Thoracic aorta (tissue), 2 donors: Measurements from ENCODE around the gene CACNA1I. TPM values are rescaled to one million over a fixed set of nuclear protein-coding genes. Genes with fewer than 3 reads are reported as not detected.

Experiments used
- ATAC-seq: fragments of 150-250 bp; one replicate; pipeline ENCODE4 v1.8.0; 2017; ENCODE audit warnings: low read depth; ENCODE audit not compliant: insufficient number of reproducible peaks, low FRiP score
- DNase-seq: peaks from one replicate; pipeline ENCODE4 v3.0.0-alpha.2; 2020; ENCODE audit warnings: low spot score
- H3K27ac ChIP-seq, 2 donors: fragments of 200-600 bp; sonication (generic); 1 replicate in 1 of 2; 2 replicates in 1 of 2; pipeline ENCODE4 v1.5.1; 2016; ENCODE audit warnings: mild to moderate bottlenecking in 2 of 2, moderate library complexity in 2 of 2
- H3K27me3 ChIP-seq: fragments of 200-600 bp; sonication (generic); replicated peaks from 2 replicates; pipeline ENCODE4 v1.6.0; 2016; ENCODE audit warnings: mild to moderate bottlenecking; ENCODE audit not compliant: insufficient read depth
- H3K36me3 ChIP-seq: fragments of 200-600 bp; sonication (generic); one replicate; pipeline ENCODE4 v1.5.1; 2016
- H3K4me1 ChIP-seq, 2 donors: fragments of 200-600 bp; sonication (generic); 1 replicate in 1 of 2; 2 replicates in 1 of 2; pipeline versions ENCODE4 v1.5.1 to v1.6.0; 2016; ENCODE audit warnings: low read depth in 2 of 2, mild to moderate bottlenecking in 1 of 2; ENCODE audit not compliant: control insufficient read depth in 1 of 2
- H3K4me3 ChIP-seq: fragments of 200-600 bp; sonication (generic); 2 replicates; pipeline ENCODE4 v1.5.1; 2016; ENCODE audit warnings: mild to moderate bottlenecking
- H3K9me3 ChIP-seq: fragments of 200-600 bp; sonication (generic); 2 replicates; pipeline ENCODE4 v1.5.1; 2016
- CTCF ChIP-seq: fragments of 200-600 bp; sonication (generic); IDR thresholded peaks from one replicate; pipeline ENCODE4 v1.5.1; 2019; ENCODE audit warnings: antibody characterized with exemption
- total RNA-seq, 2 donors: library from RNA; depleted of rRNA; stranded (reverse); fragments of >200 nt; gene quantifications; one replicate each; pipeline versions ENCODE4 v1.1.0 to v1.2.3, GENCODE V29; 2016

Gene CACNA1I
- total RNA-seq, 2 donors from 2014 or later: 0.14 to 0.21 TPM

GRCh38 chr22:39534092-39534506, 36.5 kb upstream of the CACNA1I start:
- Histone ChIP-seq H3K27ac (no peak overlapping the region), H3K36me3 (peaks cover 3% of the 10 kb centered on the region), H3K4me1 (peaks cover 21 to 37% of the 10 kb centered on the region in 2 donors), H3K9me3 (no peaks in the 10 kb centered on the region), H3K4me3 (no peak overlapping the region), H3K27me3 (no peaks in the 10 kb centered on the region)
- ATAC-seq: no peak
- DNase-seq: no peak
- TF ChIP-seq CTCF: no peak

DNA sequence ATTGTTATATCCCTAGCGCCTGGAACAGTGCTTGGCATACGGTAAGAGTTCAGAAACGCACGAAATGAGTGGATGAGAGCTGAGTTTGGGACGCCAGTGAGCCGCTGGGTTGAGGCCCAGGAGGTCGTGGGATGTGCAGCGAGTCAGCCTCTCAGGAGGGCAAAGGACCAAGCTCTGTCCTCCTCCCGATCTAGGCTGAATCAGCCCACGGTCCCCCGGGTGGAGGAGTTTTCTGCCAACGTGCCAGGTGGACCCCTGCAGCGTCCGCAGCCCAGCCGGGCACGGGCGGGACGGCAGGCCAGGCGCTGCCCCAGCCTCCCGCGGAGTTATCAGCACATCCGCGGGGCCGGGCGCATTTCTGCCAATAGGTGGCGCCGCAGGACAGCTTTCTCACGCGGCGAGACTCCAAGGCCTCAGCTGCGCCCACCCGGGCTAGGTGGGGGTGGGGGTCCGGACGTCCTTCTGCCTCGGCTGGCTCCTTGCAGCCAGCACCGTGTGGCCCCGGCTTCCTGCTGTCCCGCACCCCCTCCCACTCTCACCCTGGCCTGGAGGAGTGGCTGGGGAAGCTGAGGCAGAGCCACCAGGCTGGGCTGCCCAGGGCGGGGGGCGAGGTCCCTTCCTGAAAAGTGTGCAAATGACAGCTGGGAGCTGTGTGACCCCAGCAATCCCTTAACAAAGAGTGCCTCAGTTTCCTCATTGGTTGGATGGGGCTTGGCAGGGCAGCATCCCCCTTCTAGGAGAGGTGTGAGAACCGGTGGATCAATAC, 35.8 kb upstream of the CACNA1I start:
- H3K27me3 ChIP-seq: no peaks in the 10 kb centered on the region
- H3K4me3 ChIP-seq: no peak overlapping the region
- DNase-seq (no peak), ATAC-seq (no peak)
- H3K4me1 ChIP-seq: peaks cover 16 to 31% of the 10 kb centered on the region in 2 donors
- peaks cover 3% of the 10 kb centered on the region for H3K36me3 ChIP-seq
- no peak overlapping the region for H3K27ac ChIP-seq
- H3K9me3 ChIP-seq: no peaks in the 10 kb centered on the region
- TF ChIP-seq CTCF: peak; percentile 89

- Histone ChIP-seq H3K4me3 (no peak overlapping the region), H3K36me3 (no peaks in the 10 kb centered on the region), H3K4me1 (peaks cover 14 to 25% of the 10 kb centered on the region in 2 donors), H3K27me3 (no peaks in the 10 kb centered on the region), H3K9me3 (no peaks in the 10 kb centered on the region), H3K27ac (no peak overlapping the region)
- no peak for TF ChIP-seq CTCF
- DNase-seq (no peak), ATAC-seq (no peak)
These were observed 35.2 kb upstream of the CACNA1I start for GRCh38 chr22:39535357-39535725.

GRCh38 chr22:39535831-39536449, 34.6 kb upstream of the CACNA1I start:
- no peak for ATAC-seq
- H3K4me3 ChIP-seq: no peak overlapping the region
- peaks cover 8 to 19% of the 10 kb centered on the region in 2 donors for H3K4me1 ChIP-seq
- H3K27me3 ChIP-seq: no peaks in the 10 kb centered on the region
- TF ChIP-seq CTCF: no peak
- no peak overlapping the region for H3K27ac ChIP-seq
- H3K9me3 ChIP-seq: no peaks in the 10 kb centered on the region
- H3K36me3 ChIP-seq: no peaks in the 10 kb centered on the region
- no peak for DNase-seq

GRCh38 chr22:39536711-39537110, 33.8 kb upstream of the CACNA1I start:
- ATAC-seq (no peak), DNase-seq (no peak)
- Histone ChIP-seq H3K36me3 (no peaks in the 10 kb centered on the region), H3K4me1 (peaks cover 0 to 11% of the 10 kb centered on the region in 2 donors), H3K4me3 (no peak overlapping the region), H3K9me3 (no peaks in the 10 kb centered on the region), H3K27ac (no peak overlapping the region), H3K27me3 (no peaks in the 10 kb centered on the region)
- no peak for TF ChIP-seq CTCF
